HepG2 (cell line): Measurements from ENCODE around the gene TOR4A. TPM values are rescaled to one million over a fixed set of nuclear protein-coding genes. Genes with fewer than 3 reads are reported as not detected.

Source experiments
- HNRNPLL ChIP-seq: fragments of 200-400 bp; formaldehyde crosslinking; IDR thresholded peaks from 2 replicates; pipeline ENCODE4 v1.6.1; 2017; ENCODE audit warnings: mild to moderate bottlenecking, low read depth, low read length; ENCODE audit not compliant: poor library complexity, severe bottlenecking
- MTF2 ChIP-seq: sonication (generic); formaldehyde crosslinking; IDR thresholded peaks from 2 replicates; pipeline ENCODE4 v1.5.0; 2020; ENCODE audit warnings: missing genetic modification reagents, borderline replicate concordance
- MYNN ChIP-seq: sonication (generic); formaldehyde crosslinking; IDR thresholded peaks from 2 replicates; pipeline ENCODE4 v1.4.0; 2020; ENCODE audit warnings: mild to moderate bottlenecking, low read depth, missing genetic modification reagents
- NFKBIZ ChIP-seq: IDR thresholded peaks from 2 replicates; pipeline ENCODE4 v1.6.1; 2018; ENCODE audit warnings: missing genetic modification reagents, missing compliant biosample characterization
- PHF21A ChIP-seq: sonication (generic); formaldehyde crosslinking; IDR thresholded peaks from 2 replicates; pipeline ENCODE4 v1.5.0; 2020; ENCODE audit warnings: mild to moderate bottlenecking, missing genetic modification reagents
- ZNF530 ChIP-seq: sonication (generic); formaldehyde crosslinking; IDR thresholded peaks from 2 replicates; pipeline ENCODE4 v1.5.0; 2020; ENCODE audit warnings: low read depth, mild to moderate bottlenecking, missing genetic modification reagents
- ZNF841 ChIP-seq: sonication (generic); formaldehyde crosslinking; IDR thresholded peaks from 2 replicates; pipeline ENCODE4 v1.8.1; 2023; ENCODE audit warnings: missing genetic modification reagents, borderline replicate concordance
- polyA plus RNA-seq, 8 experiments: library from polyadenylated mRNA; depleted of rRNA in 3 of 8; stranded (reverse) in 7 of 8; unstranded in 1 of 8; fragments of >200 nt; fragmentation: Illumina TruSeq in 4 of 8; extraction: Trizol in 4 of 8; gene quantifications; 2 replicates each; pipeline versions ENCODE4 v1.2.1 to v1.2.3, GENCODE V29; 2011 to 2016; ENCODE audit warnings: low read depth in 4 of 8, missing spikeins in 1 of 8, mixed read lengths in 1 of 8; ENCODE audit not compliant: insufficient read depth in 1 of 8
- total RNA-seq, 5 experiments: library from RNA; depleted of rRNA; stranded (reverse); fragments of >200 nt; fragmentation: Illumina TruSeq; extraction: Trizol; gene quantifications; 2 replicates each; pipeline ENCODE4 v1.2.3, GENCODE V29; 2016; ENCODE audit warnings: low read depth in 1 of 5
- TF ChIP-seq, protein P1 (sequence below): fragments of 450-650 bp; IDR thresholded peaks from 2 replicates; pipeline ENCODE4 v1.6.1; 2017
- TF ChIP-seq, protein P2 (sequence below): sonication (generic); formaldehyde crosslinking; IDR thresholded peaks from 2 replicates; pipeline ENCODE4 v1.4.0; 2020; ENCODE audit warnings: missing genetic modification reagents

TOR4A gene
- total and polyA plus RNA-seq, 2 of the 13 experiments (the other 11 are each of a cell fraction or from before 2014, with no cell fraction given) = 11.1 to 14.2 TPM

DNA sequence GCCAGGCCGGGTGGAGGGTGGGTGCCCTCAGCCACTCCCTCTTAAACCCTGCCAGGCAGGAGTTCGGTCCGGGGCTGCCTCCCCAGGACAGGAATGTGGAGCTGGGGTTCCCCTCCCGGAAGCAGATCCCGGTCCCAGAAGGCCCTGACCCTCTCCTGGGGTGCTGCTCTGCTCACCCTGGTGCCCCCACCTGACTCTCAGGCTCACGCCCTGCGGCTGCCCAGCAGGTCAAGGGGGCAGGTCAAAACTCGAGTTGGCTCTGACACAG is 28.2 kb downstream of the TOR4A start (continued):
- TF ChIP-seq, protein P1, sequence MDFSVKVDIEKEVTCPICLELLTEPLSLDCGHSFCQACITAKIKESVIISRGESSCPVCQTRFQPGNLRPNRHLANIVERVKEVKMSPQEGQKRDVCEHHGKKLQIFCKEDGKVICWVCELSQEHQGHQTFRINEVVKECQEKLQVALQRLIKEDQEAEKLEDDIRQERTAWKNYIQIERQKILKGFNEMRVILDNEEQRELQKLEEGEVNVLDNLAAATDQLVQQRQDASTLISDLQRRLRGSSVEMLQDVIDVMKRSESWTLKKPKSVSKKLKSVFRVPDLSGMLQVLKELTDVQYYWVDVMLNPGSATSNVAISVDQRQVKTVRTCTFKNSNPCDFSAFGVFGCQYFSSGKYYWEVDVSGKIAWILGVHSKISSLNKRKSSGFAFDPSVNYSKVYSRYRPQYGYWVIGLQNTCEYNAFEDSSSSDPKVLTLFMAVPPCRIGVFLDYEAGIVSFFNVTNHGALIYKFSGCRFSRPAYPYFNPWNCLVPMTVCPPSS = no peak
- TF ChIP-seq ZNF841 (CRISPR knock-in tag) = no peak
- no peak for TF ChIP-seq NFKBIZ (CRISPR knock-in tag)
- no peak for TF ChIP-seq ZNF530 (CRISPR knock-in tag)
- 0 out of 2 replicates have a peak, but pooled peaks have one; percentile 10 for TF ChIP-seq PHF21A (CRISPR knock-in tag)
- TF ChIP-seq MYNN (CRISPR knock-in tag) = no peak
- peak; percentile 27 for TF ChIP-seq HNRNPLL
- 0 out of 2 replicates have a peak, but pooled peaks have one; percentile 16 for TF ChIP-seq MTF2
- TF ChIP-seq, protein P2, sequence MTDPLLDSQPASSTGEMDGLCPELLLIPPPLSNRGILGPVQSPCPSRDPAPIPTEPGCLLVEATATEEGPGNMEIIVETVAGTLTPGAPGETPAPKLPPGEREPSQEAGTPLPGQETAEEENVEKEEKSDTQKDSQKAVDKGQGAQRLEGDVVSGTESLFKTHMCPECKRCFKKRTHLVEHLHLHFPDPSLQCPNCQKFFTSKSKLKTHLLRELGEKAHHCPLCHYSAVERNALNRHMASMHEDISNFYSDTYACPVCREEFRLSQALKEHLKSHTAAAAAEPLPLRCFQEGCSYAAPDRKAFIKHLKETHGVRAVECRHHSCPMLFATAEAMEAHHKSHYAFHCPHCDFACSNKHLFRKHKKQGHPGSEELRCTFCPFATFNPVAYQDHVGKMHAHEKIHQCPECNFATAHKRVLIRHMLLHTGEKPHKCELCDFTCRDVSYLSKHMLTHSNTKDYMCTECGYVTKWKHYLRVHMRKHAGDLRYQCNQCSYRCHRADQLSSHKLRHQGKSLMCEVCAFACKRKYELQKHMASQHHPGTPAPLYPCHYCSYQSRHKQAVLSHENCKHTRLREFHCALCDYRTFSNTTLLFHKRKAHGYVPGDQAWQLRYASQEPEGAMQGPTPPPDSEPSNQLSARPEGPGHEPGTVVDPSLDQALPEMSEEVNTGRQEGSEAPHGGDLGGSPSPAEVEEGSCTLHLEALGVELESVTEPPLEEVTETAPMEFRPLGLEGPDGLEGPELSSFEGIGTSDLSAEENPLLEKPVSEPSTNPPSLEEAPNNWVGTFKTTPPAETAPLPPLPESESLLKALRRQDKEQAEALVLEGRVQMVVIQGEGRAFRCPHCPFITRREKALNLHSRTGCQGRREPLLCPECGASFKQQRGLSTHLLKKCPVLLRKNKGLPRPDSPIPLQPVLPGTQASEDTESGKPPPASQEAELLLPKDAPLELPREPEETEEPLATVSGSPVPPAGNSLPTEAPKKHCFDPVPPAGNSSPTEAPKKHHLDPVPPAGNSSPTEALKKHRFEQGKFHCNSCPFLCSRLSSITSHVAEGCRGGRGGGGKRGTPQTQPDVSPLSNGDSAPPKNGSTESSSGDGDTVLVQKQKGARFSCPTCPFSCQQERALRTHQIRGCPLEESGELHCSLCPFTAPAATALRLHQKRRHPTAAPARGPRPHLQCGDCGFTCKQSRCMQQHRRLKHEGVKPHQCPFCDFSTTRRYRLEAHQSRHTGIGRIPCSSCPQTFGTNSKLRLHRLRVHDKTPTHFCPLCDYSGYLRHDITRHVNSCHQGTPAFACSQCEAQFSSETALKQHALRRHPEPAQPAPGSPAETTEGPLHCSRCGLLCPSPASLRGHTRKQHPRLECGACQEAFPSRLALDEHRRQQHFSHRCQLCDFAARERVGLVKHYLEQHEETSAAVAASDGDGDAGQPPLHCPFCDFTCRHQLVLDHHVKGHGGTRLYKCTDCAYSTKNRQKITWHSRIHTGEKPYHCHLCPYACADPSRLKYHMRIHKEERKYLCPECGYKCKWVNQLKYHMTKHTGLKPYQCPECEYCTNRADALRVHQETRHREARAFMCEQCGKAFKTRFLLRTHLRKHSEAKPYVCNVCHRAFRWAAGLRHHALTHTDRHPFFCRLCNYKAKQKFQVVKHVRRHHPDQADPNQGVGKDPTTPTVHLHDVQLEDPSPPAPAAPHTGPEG (CRISPR knock-in tag) = no peak
- TF ChIP-seq, all 625 proteins: peak for 7
